WTC11 (cell line): Measurements from ENCODE around the gene CHST11. TPM values are rescaled to one million over a fixed set of nuclear protein-coding genes. Genes with fewer than 3 reads are reported as not detected.

Experiments
- ATAC-seq: fragments of 200-7000 bp; cut with Tn5 transposase; 2 replicates; pipeline ENCODE4 v1.10.0; 2021; ENCODE audit warnings: mild to moderate bottlenecking, moderate library complexity
- CTCF ChIA-PET: fragments of 300-600 bp; sonication (Branson Sonifier 250); formaldehyde crosslinking; loops from one replicate; lab custom pipeline; 2021; ENCODE audit warnings: antibody characterized with exemption; lab: Charles Lee
- POLR2A ChIA-PET: fragments of 350-600 bp; sonication (Branson Sonifier 250); formaldehyde crosslinking; loops from one replicate; lab custom pipeline; 2021; ENCODE audit warnings: antibody characterized with exemption; lab: Charles Lee
- DNase-seq: peaks from one replicate; pipeline ENCODE4 v3.0.0; 2021; ENCODE audit warnings: low spot score
- H3K27ac Mint-ChIP-seq: 2 replicates; pipeline ENCODE4 v1.8.0; 2021; ENCODE audit warnings: mixed read lengths
- H3K27me3 Mint-ChIP-seq: 2 replicates; pipeline ENCODE4 v1.8.0; 2021; ENCODE audit warnings: low read depth, mild to moderate bottlenecking, moderate library complexity, mixed read lengths
- H3K36me3 Mint-ChIP-seq: 2 replicates; pipeline ENCODE4 v1.8.0; 2021; ENCODE audit warnings: mixed read lengths
- H3K4me1 Mint-ChIP-seq: 2 replicates; pipeline ENCODE4 v1.8.0; 2022; ENCODE audit warnings: mixed read lengths
- H3K4me3 Mint-ChIP-seq: 2 replicates; pipeline ENCODE4 v1.8.0; 2021; ENCODE audit warnings: mild to moderate bottlenecking, moderate library complexity, mixed read lengths
- H3K9me3 Mint-ChIP-seq: 2 replicates; pipeline ENCODE4 v1.8.0; 2021; ENCODE audit warnings: mixed read lengths
- ATF1 ChIP-seq: sonication (generic); formaldehyde crosslinking; IDR thresholded peaks from 2 replicates; pipeline ENCODE4 v1.8.1; 2023; ENCODE audit warnings: mild to moderate bottlenecking, moderate library complexity, missing genetic modification reagents
- EMX1 ChIP-seq: fragments of 250-450 bp; sonication (Bioruptor Pico); IDR thresholded peaks from 2 replicates; pipeline ENCODE4 v1.8.0; 2021; ENCODE audit warnings: mild to moderate bottlenecking
- GABPB1 ChIP-seq: sonication (generic); formaldehyde crosslinking; IDR thresholded peaks from 2 replicates; pipeline ENCODE4 v1.8.1; 2023; ENCODE audit warnings: mild to moderate bottlenecking, missing genetic modification reagents
- MXD4 ChIP-seq: fragments of 250-450 bp; sonication (Bioruptor Pico); IDR thresholded peaks from 2 replicates; pipeline ENCODE4 v1.8.0; 2021; ENCODE audit warnings: mild to moderate bottlenecking, moderate library complexity, borderline replicate concordance
- NFE2L1 ChIP-seq: sonication (generic); formaldehyde crosslinking; IDR thresholded peaks from 2 replicates; pipeline ENCODE4 v1.8.1; 2023; ENCODE audit warnings: missing genetic modification reagents
- SP1 ChIP-seq: sonication (generic); formaldehyde crosslinking; conservative IDR thresholded peaks from 2 replicates; pipeline ENCODE4 v1.8.1; 2022; ENCODE audit warnings: missing genetic modification reagents
- TCF7 ChIP-seq: sonication (generic); formaldehyde crosslinking; IDR thresholded peaks from 2 replicates; pipeline ENCODE4 v1.8.0; 2022; ENCODE audit warnings: mild to moderate bottlenecking, low read depth, missing genetic modification reagents, moderate library complexity
- TP53 ChIP-seq: sonication (generic); formaldehyde crosslinking; IDR thresholded peaks from 2 replicates; pipeline ENCODE4 v1.8.1; 2023; ENCODE audit warnings: mild to moderate bottlenecking, missing genetic modification reagents
- ZBTB21 ChIP-seq: sonication (generic); formaldehyde crosslinking; IDR thresholded peaks from 2 replicates; pipeline ENCODE4 v1.8.1; 2023; ENCODE audit warnings: mild to moderate bottlenecking, missing genetic modification reagents, borderline replicate concordance
- ZNF219 ChIP-seq: sonication (generic); formaldehyde crosslinking; IDR thresholded peaks from 2 replicates; pipeline ENCODE4 v1.8.0; 2023; ENCODE audit warnings: missing genetic modification reagents, mild to moderate bottlenecking, borderline replicate concordance
- total RNA-seq: library from RNA; stranded (reverse); gene quantifications from 3 replicates; pipeline ENCODE4 v1.2.3, GENCODE V29; 2021
- TF ChIP-seq, protein P1 (sequence below): sonication (generic); formaldehyde crosslinking; IDR thresholded peaks from 2 replicates; pipeline ENCODE4 v1.8.1; 2022; ENCODE audit warnings: missing genetic modification reagents, borderline replicate concordance
- TF ChIP-seq, protein P2 (sequence below): sonication (generic); formaldehyde crosslinking; IDR thresholded peaks from 2 replicates; pipeline ENCODE4 v1.8.1; 2023; ENCODE audit warnings: mild to moderate bottlenecking, missing genetic modification reagents
- TF ChIP-seq, protein P3 (sequence below): sonication (generic); formaldehyde crosslinking; IDR thresholded peaks from 2 replicates; pipeline ENCODE4 v1.8.1; 2022; ENCODE audit warnings: low read depth, missing genetic modification reagents, borderline replicate concordance
- TF ChIP-seq, protein P4 (sequence below): sonication (generic); formaldehyde crosslinking; IDR thresholded peaks from 2 replicates; pipeline ENCODE4 v1.8.0; 2022; ENCODE audit warnings: missing genetic modification reagents
- TF ChIP-seq, protein P5 (sequence below): sonication (generic); formaldehyde crosslinking; IDR thresholded peaks from 2 replicates; pipeline ENCODE4 v1.8.1; 2023; ENCODE audit warnings: mild to moderate bottlenecking, missing genetic modification reagents, moderate library complexity
- TF ChIP-seq, protein P6 (sequence below): sonication (generic); formaldehyde crosslinking; IDR thresholded peaks from 2 replicates; pipeline ENCODE4 v1.8.0; 2023; ENCODE audit warnings: mild to moderate bottlenecking, missing genetic modification reagents
- TF ChIP-seq, protein P7 (sequence below): sonication (generic); formaldehyde crosslinking; IDR thresholded peaks from 2 replicates; pipeline ENCODE4 v1.8.0; 2023; ENCODE audit warnings: missing genetic modification reagents
- TF ChIP-seq, protein P8 (sequence below): sonication (generic); formaldehyde crosslinking; IDR thresholded peaks from 2 replicates; pipeline ENCODE4 v1.8.1; 2023; ENCODE audit warnings: mild to moderate bottlenecking, missing genetic modification reagents

The CHST11 gene
- total RNA-seq, 1 experiment from 2014 or later: 24.2 TPM

DNA sequence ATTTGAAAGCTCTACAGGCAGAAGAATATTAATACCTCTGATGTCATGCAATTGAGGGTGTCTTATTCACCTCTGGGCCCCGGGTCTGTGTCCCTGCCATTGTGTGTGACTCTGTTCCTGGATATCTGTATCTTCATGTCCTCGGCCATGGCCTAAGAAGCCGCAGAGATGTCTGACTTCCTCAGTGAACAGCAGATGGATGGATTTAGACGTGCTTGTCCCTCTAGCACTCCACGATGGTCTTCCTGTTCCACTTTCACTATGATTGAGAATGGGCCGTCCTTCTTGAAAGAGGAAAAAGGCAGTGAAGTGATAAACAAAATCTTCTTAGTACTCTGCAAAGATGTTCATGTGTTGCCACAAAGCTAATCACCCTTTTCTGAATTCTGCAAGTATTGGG, 283.9 kb downstream of the CHST11 start (continued):
- TF ChIP-seq, protein P1, sequence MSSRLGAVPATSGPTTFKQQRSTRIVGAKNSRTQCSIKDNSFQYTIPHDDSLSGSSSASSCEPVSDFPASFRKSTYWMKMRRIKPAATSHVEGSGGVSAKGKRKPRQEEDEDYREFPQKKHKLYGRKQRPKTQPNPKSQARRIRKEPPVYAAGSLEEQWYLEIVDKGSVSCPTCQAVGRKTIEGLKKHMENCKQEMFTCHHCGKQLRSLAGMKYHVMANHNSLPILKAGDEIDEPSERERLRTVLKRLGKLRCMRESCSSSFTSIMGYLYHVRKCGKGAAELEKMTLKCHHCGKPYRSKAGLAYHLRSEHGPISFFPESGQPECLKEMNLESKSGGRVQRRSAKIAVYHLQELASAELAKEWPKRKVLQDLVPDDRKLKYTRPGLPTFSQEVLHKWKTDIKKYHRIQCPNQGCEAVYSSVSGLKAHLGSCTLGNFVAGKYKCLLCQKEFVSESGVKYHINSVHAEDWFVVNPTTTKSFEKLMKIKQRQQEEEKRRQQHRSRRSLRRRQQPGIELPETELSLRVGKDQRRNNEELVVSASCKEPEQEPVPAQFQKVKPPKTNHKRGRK (CRISPR knock-in tag): no peak
- TF ChIP-seq SP1 (CRISPR knock-in tag): no peak
- no peak for TF ChIP-seq NFE2L1 (CRISPR knock-in tag)
- TF ChIP-seq, protein P2, sequence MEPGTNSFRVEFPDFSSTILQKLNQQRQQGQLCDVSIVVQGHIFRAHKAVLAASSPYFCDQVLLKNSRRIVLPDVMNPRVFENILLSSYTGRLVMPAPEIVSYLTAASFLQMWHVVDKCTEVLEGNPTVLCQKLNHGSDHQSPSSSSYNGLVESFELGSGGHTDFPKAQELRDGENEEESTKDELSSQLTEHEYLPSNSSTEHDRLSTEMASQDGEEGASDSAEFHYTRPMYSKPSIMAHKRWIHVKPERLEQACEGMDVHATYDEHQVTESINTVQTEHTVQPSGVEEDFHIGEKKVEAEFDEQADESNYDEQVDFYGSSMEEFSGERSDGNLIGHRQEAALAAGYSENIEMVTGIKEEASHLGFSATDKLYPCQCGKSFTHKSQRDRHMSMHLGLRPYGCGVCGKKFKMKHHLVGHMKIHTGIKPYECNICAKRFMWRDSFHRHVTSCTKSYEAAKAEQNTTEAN (CRISPR knock-in tag): no peak
- TF ChIP-seq ATF1 (CRISPR knock-in tag): no peak
- TF ChIP-seq, protein P3, sequence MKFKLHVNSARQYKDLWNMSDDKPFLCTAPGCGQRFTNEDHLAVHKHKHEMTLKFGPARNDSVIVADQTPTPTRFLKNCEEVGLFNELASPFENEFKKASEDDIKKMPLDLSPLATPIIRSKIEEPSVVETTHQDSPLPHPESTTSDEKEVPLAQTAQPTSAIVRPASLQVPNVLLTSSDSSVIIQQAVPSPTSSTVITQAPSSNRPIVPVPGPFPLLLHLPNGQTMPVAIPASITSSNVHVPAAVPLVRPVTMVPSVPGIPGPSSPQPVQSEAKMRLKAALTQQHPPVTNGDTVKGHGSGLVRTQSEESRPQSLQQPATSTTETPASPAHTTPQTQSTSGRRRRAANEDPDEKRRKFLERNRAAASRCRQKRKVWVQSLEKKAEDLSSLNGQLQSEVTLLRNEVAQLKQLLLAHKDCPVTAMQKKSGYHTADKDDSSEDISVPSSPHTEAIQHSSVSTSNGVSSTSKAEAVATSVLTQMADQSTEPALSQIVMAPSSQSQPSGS (CRISPR knock-in tag): no peak
- TF ChIP-seq, protein P4, sequence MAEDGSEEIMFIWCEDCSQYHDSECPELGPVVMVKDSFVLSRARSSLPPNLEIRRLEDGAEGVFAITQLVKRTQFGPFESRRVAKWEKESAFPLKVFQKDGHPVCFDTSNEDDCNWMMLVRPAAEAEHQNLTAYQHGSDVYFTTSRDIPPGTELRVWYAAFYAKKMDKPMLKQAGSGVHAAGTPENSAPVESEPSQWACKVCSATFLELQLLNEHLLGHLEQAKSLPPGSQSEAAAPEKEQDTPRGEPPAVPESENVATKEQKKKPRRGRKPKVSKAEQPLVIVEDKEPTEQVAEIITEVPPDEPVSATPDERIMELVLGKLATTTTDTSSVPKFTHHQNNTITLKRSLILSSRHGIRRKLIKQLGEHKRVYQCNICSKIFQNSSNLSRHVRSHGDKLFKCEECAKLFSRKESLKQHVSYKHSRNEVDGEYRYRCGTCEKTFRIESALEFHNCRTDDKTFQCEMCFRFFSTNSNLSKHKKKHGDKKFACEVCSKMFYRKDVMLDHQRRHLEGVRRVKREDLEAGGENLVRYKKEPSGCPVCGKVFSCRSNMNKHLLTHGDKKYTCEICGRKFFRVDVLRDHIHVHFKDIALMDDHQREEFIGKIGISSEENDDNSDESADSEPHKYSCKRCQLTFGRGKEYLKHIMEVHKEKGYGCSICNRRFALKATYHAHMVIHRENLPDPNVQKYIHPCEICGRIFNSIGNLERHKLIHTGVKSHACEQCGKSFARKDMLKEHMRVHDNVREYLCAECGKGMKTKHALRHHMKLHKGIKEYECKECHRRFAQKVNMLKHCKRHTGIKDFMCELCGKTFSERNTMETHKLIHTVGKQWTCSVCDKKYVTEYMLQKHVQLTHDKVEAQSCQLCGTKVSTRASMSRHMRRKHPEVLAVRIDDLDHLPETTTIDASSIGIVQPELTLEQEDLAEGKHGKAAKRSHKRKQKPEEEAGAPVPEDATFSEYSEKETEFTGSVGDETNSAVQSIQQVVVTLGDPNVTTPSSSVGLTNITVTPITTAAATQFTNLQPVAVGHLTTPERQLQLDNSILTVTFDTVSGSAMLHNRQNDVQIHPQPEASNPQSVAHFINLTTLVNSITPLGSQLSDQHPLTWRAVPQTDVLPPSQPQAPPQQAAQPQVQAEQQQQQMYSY: no peak
- TF ChIP-seq EMX1 (CRISPR knock-in tag): no peak
- no peak for TF ChIP-seq TCF7 (CRISPR knock-in tag)

DNA sequence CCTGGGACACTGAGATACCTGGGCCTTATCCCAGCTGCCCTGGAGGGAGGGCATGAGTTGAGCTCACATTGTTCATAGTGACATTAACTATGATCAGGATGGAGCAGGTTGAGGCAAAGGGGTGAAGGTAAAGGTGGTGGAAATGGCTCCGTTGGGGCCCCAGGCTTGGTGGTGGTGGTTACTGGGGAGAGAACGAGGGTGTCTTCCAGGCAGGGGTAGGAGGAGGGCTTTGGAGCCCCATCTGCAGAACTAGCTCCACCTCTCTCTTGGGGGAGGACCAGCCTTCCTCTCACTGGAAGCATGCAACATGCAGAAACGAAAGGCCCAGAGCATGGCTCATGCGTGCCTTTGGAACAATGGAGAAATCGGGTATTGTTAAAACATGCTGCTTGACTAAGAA, 284.3 kb downstream of the CHST11 start:
- Mint-ChIP-seq H3K9me3 (no peaks in the 10 kb centered on the region), H3K27ac (no peak overlapping the region; the same call in 1 of the 2 replicates), H3K36me3 (no peaks in the 10 kb centered on the region), H3K27me3 (no peaks in the 10 kb centered on the region), H3K4me3 (no peak overlapping the region), H3K4me1 (peaks cover 50% of the 10 kb centered on the region)
- ChIA-PET CTCF (interaction anchor here (1.5 kb wide), 1 partner anchor 359 kb away, joined by 5 read pairs; no protein-coding TSS in a partner anchor), POLR2A (no interaction called here)
- no peak for DNase-seq
- ATAC-seq: no peak
- TF ChIP-seq, protein P5, sequence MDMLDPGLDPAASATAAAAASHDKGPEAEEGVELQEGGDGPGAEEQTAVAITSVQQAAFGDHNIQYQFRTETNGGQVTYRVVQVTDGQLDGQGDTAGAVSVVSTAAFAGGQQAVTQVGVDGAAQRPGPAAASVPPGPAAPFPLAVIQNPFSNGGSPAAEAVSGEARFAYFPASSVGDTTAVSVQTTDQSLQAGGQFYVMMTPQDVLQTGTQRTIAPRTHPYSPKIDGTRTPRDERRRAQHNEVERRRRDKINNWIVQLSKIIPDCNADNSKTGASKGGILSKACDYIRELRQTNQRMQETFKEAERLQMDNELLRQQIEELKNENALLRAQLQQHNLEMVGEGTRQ (CRISPR knock-in tag): no peak
- TF ChIP-seq MXD4 (CRISPR knock-in tag) (no peak), ZNF219 (no peak), TP53 (no peak), ZBTB21 (no peak), GABPB1 (CRISPR knock-in tag) (no peak)
- TF ChIP-seq, protein P6, sequence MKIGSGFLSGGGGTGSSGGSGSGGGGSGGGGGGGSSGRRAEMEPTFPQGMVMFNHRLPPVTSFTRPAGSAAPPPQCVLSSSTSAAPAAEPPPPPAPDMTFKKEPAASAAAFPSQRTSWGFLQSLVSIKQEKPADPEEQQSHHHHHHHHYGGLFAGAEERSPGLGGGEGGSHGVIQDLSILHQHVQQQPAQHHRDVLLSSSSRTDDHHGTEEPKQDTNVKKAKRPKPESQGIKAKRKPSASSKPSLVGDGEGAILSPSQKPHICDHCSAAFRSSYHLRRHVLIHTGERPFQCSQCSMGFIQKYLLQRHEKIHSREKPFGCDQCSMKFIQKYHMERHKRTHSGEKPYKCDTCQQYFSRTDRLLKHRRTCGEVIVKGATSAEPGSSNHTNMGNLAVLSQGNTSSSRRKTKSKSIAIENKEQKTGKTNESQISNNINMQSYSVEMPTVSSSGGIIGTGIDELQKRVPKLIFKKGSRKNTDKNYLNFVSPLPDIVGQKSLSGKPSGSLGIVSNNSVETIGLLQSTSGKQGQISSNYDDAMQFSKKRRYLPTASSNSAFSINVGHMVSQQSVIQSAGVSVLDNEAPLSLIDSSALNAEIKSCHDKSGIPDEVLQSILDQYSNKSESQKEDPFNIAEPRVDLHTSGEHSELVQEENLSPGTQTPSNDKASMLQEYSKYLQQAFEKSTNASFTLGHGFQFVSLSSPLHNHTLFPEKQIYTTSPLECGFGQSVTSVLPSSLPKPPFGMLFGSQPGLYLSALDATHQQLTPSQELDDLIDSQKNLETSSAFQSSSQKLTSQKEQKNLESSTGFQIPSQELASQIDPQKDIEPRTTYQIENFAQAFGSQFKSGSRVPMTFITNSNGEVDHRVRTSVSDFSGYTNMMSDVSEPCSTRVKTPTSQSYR (CRISPR knock-in tag): no peak
- TF ChIP-seq, protein P7, sequence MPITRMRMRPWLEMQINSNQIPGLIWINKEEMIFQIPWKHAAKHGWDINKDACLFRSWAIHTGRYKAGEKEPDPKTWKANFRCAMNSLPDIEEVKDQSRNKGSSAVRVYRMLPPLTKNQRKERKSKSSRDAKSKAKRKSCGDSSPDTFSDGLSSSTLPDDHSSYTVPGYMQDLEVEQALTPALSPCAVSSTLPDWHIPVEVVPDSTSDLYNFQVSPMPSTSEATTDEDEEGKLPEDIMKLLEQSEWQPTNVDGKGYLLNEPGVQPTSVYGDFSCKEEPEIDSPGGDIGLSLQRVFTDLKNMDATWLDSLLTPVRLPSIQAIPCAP: no peak
- TF ChIP-seq, protein P8, sequence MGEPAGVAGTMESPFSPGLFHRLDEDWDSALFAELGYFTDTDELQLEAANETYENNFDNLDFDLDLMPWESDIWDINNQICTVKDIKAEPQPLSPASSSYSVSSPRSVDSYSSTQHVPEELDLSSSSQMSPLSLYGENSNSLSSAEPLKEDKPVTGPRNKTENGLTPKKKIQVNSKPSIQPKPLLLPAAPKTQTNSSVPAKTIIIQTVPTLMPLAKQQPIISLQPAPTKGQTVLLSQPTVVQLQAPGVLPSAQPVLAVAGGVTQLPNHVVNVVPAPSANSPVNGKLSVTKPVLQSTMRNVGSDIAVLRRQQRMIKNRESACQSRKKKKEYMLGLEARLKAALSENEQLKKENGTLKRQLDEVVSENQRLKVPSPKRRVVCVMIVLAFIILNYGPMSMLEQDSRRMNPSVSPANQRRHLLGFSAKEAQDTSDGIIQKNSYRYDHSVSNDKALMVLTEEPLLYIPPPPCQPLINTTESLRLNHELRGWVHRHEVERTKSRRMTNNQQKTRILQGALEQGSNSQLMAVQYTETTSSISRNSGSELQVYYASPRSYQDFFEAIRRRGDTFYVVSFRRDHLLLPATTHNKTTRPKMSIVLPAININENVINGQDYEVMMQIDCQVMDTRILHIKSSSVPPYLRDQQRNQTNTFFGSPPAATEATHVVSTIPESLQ: no peak
